HTR-8/SVneo (cell line): Measurements from ENCODE around the gene HOXD10.

ENCODE experiments used
- DNase-seq: peaks from one replicate; pipeline ENCODE4 v3.0.0; 2011; ENCODE audit warnings: low spot score, mixed read lengths; ENCODE audit not compliant: insufficient read length
- FAIRE-seq: peaks from 2 replicates; lab custom pipeline; 2011; peaks lifted over from hg19 to GRCh38; lab: Jason Lieb, UNC

HOXD10 gene

GRCh38 chr2:176082525-176082823 lies 34.1 kb upstream of the HOXD10 start:
- FAIRE-seq (no peak), DNase-seq (no peak)

- no peak for FAIRE-seq
Observed at GRCh38 chr2:176082824-176083751, 33.5 kb upstream of the HOXD10 start.

GRCh38 chr2:176083796-176084261 lies 32.7 kb upstream of the HOXD10 start, which contains the start of gene EVX2:
TSS of gene EVX2 (minus strand) at chr2:176083962. CDS start at chr2:176083776, 186 bp downstream.
- no peak for DNase-seq
- FAIRE-seq, result no peak

More at GRCh38 chr2:176082824-176083751, 33.5 kb upstream of the HOXD10 start:
- DNase-seq, result no peak

GRCh38 chr2:176084611-176085119 lies 31.9 kb upstream of the HOXD10 start:
- DNase-seq, result no peak

GRCh38 chr2:176085120-176085788 lies 31.3 kb upstream of the HOXD10 start:
- FAIRE-seq, result no peak
- DNase-seq, result no peak

More at GRCh38 chr2:176084611-176085119, 31.9 kb upstream of the HOXD10 start:
- no peak for FAIRE-seq

GRCh38 chr2:176085861-176086771 lies 30.5 kb upstream of the HOXD10 start:
- peak; percentile 51 for DNase-seq
- no peak for FAIRE-seq

GRCh38 chr2:176087330-176088047 lies 29.1 kb upstream of the HOXD10 start:
- no peak for FAIRE-seq
- DNase-seq, result no peak

- peak; percentile 68 for FAIRE-seq
Observed at GRCh38 chr2:176088048-176088936, 28.3 kb upstream of the HOXD10 start.

GRCh38 chr2:176088937-176089842 lies 27.4 kb upstream of the HOXD10 start:
- FAIRE-seq, result no peak
- no peak for DNase-seq

More at GRCh38 chr2:176088048-176088936, 28.3 kb upstream of the HOXD10 start:
- peak; percentile 52 for DNase-seq

- FAIRE-seq, result no peak
- no peak for DNase-seq
Observed at GRCh38 chr2:176089843-176090395, 26.7 kb upstream of the HOXD10 start.

GRCh38 chr2:176090862-176091261 lies 25.7 kb upstream of the HOXD10 start:
- FAIRE-seq (no peak), DNase-seq (no peak)

GRCh38 chr2:176091329-176092258 lies 25.0 kb upstream of the HOXD10 start:
- DNase-seq (no peak), FAIRE-seq (no peak)

GRCh38 chr2:176092270-176093144 lies 24.1 kb upstream of the HOXD10 start, which contains the start of gene HOXD13:
TSS of gene HOXD13 (plus strand) at chr2:176092721. CDS start at chr2:176092891, 170 bp downstream.
- DNase-seq (no peak), FAIRE-seq (no peak)

- FAIRE-seq (peak; percentile 95), DNase-seq (no peak)
Observed at GRCh38 chr2:176093145-176093897, 23.3 kb upstream of the HOXD10 start.
